SK-N-SH treated with all-trans-retinoic acid at 6 μM for 48 hours (cell line): ENCODE measurements around the gene UNG.

Experiments
- BACH2 ChIP-seq: fragments of 250-450 bp; sonication (Bioruptor Pico); IDR thresholded peaks from 2 replicates; pipeline ENCODE4 v1.9.0; 2021; ENCODE audit warnings: mild to moderate bottlenecking, borderline replicate concordance
- ESRRG ChIP-seq: fragments of 250-450 bp; sonication (Bioruptor Pico); IDR thresholded peaks from 2 replicates; pipeline ENCODE4 v1.6.1; 2021; ENCODE audit warnings: mild to moderate bottlenecking
- OSR1 ChIP-seq: fragments of 250-450 bp; sonication (Bioruptor Pico); IDR thresholded peaks from 2 replicates; pipeline ENCODE4 v1.8.0; 2022; ENCODE audit warnings: moderate library complexity, mild to moderate bottlenecking, inconsistent platforms
- SNAI2 ChIP-seq: fragments of 250-450 bp; sonication (Bioruptor Pico); IDR thresholded peaks from 2 replicates; pipeline ENCODE4 v1.5.0; 2020; ENCODE audit warnings: mild to moderate bottlenecking, moderate library complexity
- ZNF565 ChIP-seq: fragments of 450-650 bp; formaldehyde crosslinking; conservative IDR thresholded peaks from 2 replicates; pipeline ENCODE4 v1.5.0; 2020; ENCODE audit warnings: low read depth, mild to moderate bottlenecking, moderate library complexity
- TF ChIP-seq, protein P1 (sequence below): fragments of 250-450 bp; sonication (Bioruptor Pico); IDR thresholded peaks from 2 replicates; pipeline ENCODE4 v1.5.0; 2020; ENCODE audit warnings: mild to moderate bottlenecking, moderate library complexity

DNA sequence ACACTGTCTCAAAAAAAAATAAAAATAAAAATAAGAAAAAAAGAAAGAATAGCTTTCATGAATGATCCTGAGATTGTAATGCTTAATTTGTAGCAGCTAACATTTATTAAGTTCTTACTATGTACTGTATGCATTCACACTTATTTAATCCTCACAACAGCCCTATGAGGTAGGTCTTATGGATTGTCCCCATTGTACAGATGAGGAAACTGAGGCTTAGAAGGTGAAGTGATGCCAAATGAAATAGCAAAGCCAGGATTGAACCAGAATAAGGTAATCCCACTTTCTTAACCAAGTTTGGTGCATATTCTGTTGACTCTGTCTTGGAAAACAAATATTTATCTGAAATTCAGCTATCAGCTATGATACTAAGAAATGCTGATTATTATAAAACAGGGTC is 42.9 kb upstream of the UNG start:
- TF ChIP-seq, protein P1, sequence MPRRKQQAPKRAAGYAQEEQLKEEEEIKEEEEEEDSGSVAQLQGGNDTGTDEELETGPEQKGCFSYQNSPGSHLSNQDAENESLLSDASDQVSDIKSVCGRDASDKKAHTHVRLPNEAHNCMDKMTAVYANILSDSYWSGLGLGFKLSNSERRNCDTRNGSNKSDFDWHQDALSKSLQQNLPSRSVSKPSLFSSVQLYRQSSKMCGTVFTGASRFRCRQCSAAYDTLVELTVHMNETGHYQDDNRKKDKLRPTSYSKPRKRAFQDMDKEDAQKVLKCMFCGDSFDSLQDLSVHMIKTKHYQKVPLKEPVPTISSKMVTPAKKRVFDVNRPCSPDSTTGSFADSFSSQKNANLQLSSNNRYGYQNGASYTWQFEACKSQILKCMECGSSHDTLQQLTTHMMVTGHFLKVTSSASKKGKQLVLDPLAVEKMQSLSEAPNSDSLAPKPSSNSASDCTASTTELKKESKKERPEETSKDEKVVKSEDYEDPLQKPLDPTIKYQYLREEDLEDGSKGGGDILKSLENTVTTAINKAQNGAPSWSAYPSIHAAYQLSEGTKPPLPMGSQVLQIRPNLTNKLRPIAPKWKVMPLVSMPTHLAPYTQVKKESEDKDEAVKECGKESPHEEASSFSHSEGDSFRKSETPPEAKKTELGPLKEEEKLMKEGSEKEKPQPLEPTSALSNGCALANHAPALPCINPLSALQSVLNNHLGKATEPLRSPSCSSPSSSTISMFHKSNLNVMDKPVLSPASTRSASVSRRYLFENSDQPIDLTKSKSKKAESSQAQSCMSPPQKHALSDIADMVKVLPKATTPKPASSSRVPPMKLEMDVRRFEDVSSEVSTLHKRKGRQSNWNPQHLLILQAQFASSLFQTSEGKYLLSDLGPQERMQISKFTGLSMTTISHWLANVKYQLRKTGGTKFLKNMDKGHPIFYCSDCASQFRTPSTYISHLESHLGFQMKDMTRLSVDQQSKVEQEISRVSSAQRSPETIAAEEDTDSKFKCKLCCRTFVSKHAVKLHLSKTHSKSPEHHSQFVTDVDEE (CRISPR knock-in tag) = no peak
- TF ChIP-seq ZNF565 (no peak), ESRRG (CRISPR knock-in tag) (no peak), BACH2 (CRISPR knock-in tag) (no peak), SNAI2 (CRISPR knock-in tag) (no peak), OSR1 (CRISPR knock-in tag) (no peak)
